Activated CD8-positive, alpha-beta T cell treated with anti-CD3 and anti-CD28 coated beads, Interleukin-2, amount 10 ng/mL, durations not matched to agents 7 days and 5 days (primary cell): Measurements from ENCODE around the gene FITM1. TPM values are rescaled to one million over a fixed set of nuclear protein-coding genes. Genes with fewer than 3 reads are reported as not detected.
A peak's percentile ranks its signal among the peaks of the same experiment; 100 is the strongest.

Experiments
- ATAC-seq: fragments of 150-1000 bp; cut with Tn5 transposase; one replicate; pipeline ENCODE4 v1.10.0; 2021; ENCODE audit warnings: moderate library complexity
- CTCF ChIA-PET: fragments of 350-600 bp; sonication (Branson Sonifier 250); formaldehyde crosslinking; loops from one replicate; lab custom pipeline; 2021; ENCODE audit warnings: antibody characterized with exemption; lab: Charles Lee
- POLR2A ChIA-PET: fragments of 350-600 bp; sonication (Branson Sonifier 250); formaldehyde crosslinking; loops from one replicate; lab custom pipeline; 2021; ENCODE audit warnings: antibody characterized with exemption; lab: Charles Lee
- DNase-seq: peaks from one replicate; pipeline ENCODE4 v3.0.0-alpha.2; 2020
- H3K27ac Mint-ChIP-seq: one replicate; pipeline ENCODE4 v1.8.0; 2021; ENCODE audit warnings: mild to moderate bottlenecking, mixed read lengths
- H3K27me3 Mint-ChIP-seq: one replicate; pipeline ENCODE4 v1.8.0; 2021; ENCODE audit warnings: low read depth, mixed read lengths
- H3K36me3 Mint-ChIP-seq: one replicate; pipeline ENCODE4 v1.8.0; 2021; ENCODE audit warnings: low read depth, mixed read lengths
- H3K4me1 Mint-ChIP-seq: one replicate; pipeline ENCODE4 v1.8.0; 2021; ENCODE audit warnings: low read depth, mixed read lengths
- H3K4me3 Mint-ChIP-seq: one replicate; pipeline ENCODE4 v1.8.0; 2021; ENCODE audit warnings: mild to moderate bottlenecking, mixed read lengths
- H3K9me3 Mint-ChIP-seq: one replicate; pipeline ENCODE4 v1.8.0; 2022; ENCODE audit warnings: mixed read lengths; ENCODE audit not compliant: insufficient read depth
- total RNA-seq, 2 experiments: library from RNA; stranded (reverse); gene quantifications; one replicate each; pipeline ENCODE4 v1.2.3, GENCODE V29; 2021

The FITM1 gene
- total RNA-seq, 2 experiments from 2014 or later, result 1.4 to 2.1 TPM

GRCh38 chr14:24139272-24139934, 8.9 kb downstream of the FITM1 start:
- no peaks in the 10 kb centered on the region for H3K9me3 Mint-ChIP-seq
- ChIA-PET CTCF (interaction anchor here (1.5 to 5.2 kb wide), 3 partner anchors 21 to 30 kb away, joined by 3 to 37 read pairs (median 4); partner anchors contain the start of gene IRF9), POLR2A (interaction anchor here (2.5 to 4.0 kb wide), 3 partner anchors 8 to 25 kb away, joined by 32 to 56 read pairs (median 48); partner anchors contain the start of genes DCAF11, IRF9, NRL and PSME2)

GRCh38 chr14:24141097-24141880, 10.8 kb downstream of the FITM1 start, which contains the start of gene EMC9:
Gene EMC9, minus strand, starts transcription at chr14:24141591. Its CDS starts 287 bp downstream, at chr14:24141304.
- DNase-seq (peak; percentile 100), ATAC-seq (peak; percentile 92)
- ChIA-PET CTCF (interaction anchor here (0.7 to 2.2 kb wide), 16 partner anchors 9 to 296 kb away, joined by 3 to 20 read pairs (median 4); partner anchors contain the start of genes CIDEB, DCAF11, IRF9 and NRL), POLR2A (interaction anchor here (0.6 to 3.5 kb wide), 14 partner anchors 9 to 289 kb away, joined by 3 to 56 read pairs (median 4); partner anchors contain the start of genes CHMP4A, DCAF11, IRF9 and KHNYN)
- H3K4me1 Mint-ChIP-seq, result peaks cover 66% of the 10 kb centered on the region
- H3K9me3 Mint-ChIP-seq, result no peaks in the 10 kb centered on the region
- H3K4me3 Mint-ChIP-seq, result peak within 1 kb of the TSS; percentile 97
- H3K27me3 Mint-ChIP-seq, result no peaks in the 10 kb centered on the region
- peak within 1 kb of the TSS; percentile 77 for H3K27ac Mint-ChIP-seq
- peaks cover 88% of the 10 kb centered on the region for H3K36me3 Mint-ChIP-seq

More at GRCh38 chr14:24139272-24139934, 8.9 kb downstream of the FITM1 start:
- peak overlapping the region; percentile 68 for H3K27ac Mint-ChIP-seq
- ATAC-seq (no peak), DNase-seq (peak; percentile 49)
- H3K4me1 Mint-ChIP-seq, result peaks cover 62% of the 10 kb centered on the region
- no peaks in the 10 kb centered on the region for H3K27me3 Mint-ChIP-seq
- H3K4me3 Mint-ChIP-seq, result peak overlapping the region; percentile 97
- H3K36me3 Mint-ChIP-seq, result peaks cover 69% of the 10 kb centered on the region

GRCh38 chr14:24143511-24143910, 13.1 kb downstream of the FITM1 start:
- Mint-ChIP-seq H3K27ac (peak overlapping the region; percentile 1), H3K4me1 (peaks cover 54% of the 10 kb centered on the region), H3K9me3 (no peaks in the 10 kb centered on the region), H3K36me3 (peaks cover 76% of the 10 kb centered on the region), H3K27me3 (no peaks in the 10 kb centered on the region), H3K4me3 (no peak overlapping the region)
- POLR2A ChIA-PET, result interaction anchor here (0.7 to 2.2 kb wide), 4 partner anchors 15 to 526 kb away, joined by 3 to 14 read pairs (median 4); partner anchors contain the start of genes DCAF11, IRF9 and NRL
- DNase-seq (no peak), ATAC-seq (no peak)
- CTCF ChIA-PET, result interaction anchor here (4.8 to 6.1 kb wide), 2 partner anchors 17 to 28 kb away, joined by 22 to 77 read pairs; partner anchors contain the start of genes DCAF11, IRF9 and NRL

GRCh38 chr14:24144451-24144850, 14.0 kb downstream of the FITM1 start:
- Mint-ChIP-seq H3K27me3 (no peaks in the 10 kb centered on the region), H3K36me3 (peaks cover 76% of the 10 kb centered on the region), H3K4me3 (peak overlapping the region; percentile 88), H3K9me3 (no peaks in the 10 kb centered on the region), H3K4me1 (peaks cover 54% of the 10 kb centered on the region), H3K27ac (peak overlapping the region; percentile 43)
- CTCF ChIA-PET, result interaction anchor here (4.8 to 6.1 kb wide), 2 partner anchors 16 to 29 kb away, joined by 22 to 77 read pairs; partner anchors contain the start of genes DCAF11, IRF9 and NRL
- POLR2A ChIA-PET, result interaction anchor here (1.0 to 10.1 kb wide), 3 partner anchors 16 to 30 kb away, joined by 5 to 229 read pairs (median 14); partner anchors contain the start of genes DCAF11, IRF9 and NRL
- DNase-seq (no peak), ATAC-seq (no peak)

GRCh38 chr14:24145219-24145618, 14.8 kb downstream of the FITM1 start:
- ATAC-seq (no peak), DNase-seq (no peak)
- H3K27ac Mint-ChIP-seq, result peak overlapping the region; percentile 95
- ChIA-PET POLR2A (interaction anchor here (1.6 to 10.1 kb wide), 6 partner anchors 8 to 71 kb away, joined by 4 to 229 read pairs (median 34); partner anchors contain the start of genes CHMP4A, DCAF11, IRF9 and MDP1), CTCF (interaction anchor here (3.4 to 6.1 kb wide), 4 partner anchors 9 to 37 kb away, joined by 22 to 77 read pairs (median 26); partner anchors contain the start of genes DCAF11, IRF9, NRL and PSME1)
- H3K36me3 Mint-ChIP-seq, result peaks cover 77% of the 10 kb centered on the region
- H3K27me3 Mint-ChIP-seq, result no peaks in the 10 kb centered on the region
- peaks cover 56% of the 10 kb centered on the region for H3K4me1 Mint-ChIP-seq
- H3K9me3 Mint-ChIP-seq, result no peaks in the 10 kb centered on the region
- peak overlapping the region; percentile 88 for H3K4me3 Mint-ChIP-seq

DNA sequence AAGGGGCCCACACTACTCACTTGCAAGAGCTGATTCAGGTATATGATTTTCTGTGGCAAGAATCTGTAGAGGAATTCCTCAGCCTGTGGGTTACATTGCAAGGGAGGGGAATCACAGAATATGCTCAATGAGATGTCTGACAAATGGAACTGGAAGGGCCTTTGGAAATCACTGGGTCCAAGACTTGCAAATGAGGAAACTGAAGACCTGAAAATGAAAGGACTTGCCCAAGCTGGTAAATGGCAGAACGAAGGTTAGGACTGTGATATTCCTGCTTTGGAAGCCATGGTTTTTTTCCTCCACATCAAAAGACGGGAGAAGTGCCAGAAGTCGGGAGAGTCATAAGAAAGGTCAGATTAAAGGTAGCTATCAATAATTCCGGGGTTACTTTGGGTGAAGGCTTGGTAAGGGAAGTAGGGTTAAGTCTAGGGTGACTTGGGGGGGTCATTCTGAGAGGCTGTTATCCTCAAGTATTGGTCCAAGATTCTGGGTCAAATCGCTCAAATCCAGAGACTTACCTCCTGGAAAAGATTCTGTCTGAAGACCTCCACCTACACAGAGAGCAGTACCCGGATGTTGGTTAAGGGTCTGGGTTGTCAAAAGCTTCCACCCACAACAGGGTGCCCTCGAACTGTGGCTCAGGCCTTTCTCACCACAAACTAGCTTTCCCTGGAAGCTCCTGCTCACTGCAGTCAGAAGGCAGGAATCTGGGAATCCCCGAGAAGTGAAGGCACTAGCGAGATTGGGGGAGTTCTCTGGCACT, 15.4 kb downstream of the FITM1 start:
- Mint-ChIP-seq H3K27me3 (no peaks in the 10 kb centered on the region), H3K36me3 (peaks cover 77% of the 10 kb centered on the region), H3K4me1 (peaks cover 63% of the 10 kb centered on the region), H3K27ac (peak overlapping the region; percentile 95), H3K9me3 (no peaks in the 10 kb centered on the region), H3K4me3 (peak overlapping the region; percentile 88)
- ATAC-seq (no peak), DNase-seq (peak; percentile 29)
- CTCF ChIA-PET, result interaction anchor here (0.8 to 6.1 kb wide), 8 partner anchors 9 to 162 kb away, joined by 3 to 77 read pairs (median 16); partner anchors contain the start of genes CIDEB, DCAF11, IRF9 and NRL
- POLR2A ChIA-PET, result interaction anchor here (0.9 to 10.1 kb wide), 11 partner anchors 9 to 97 kb away, joined by 4 to 229 read pairs (median 13); partner anchors contain the start of genes CHMP4A, DCAF11, IPO4 and IRF9

- peak; percentile 96 for DNase-seq
- ATAC-seq, result peak; percentile 72
- ChIA-PET CTCF (interaction anchor here (0.7 to 6.1 kb wide), 10 partner anchors 9 to 161 kb away, joined by 3 to 77 read pairs (median 8); partner anchors contain the start of genes CIDEB, DCAF11, IRF9 and NRL), POLR2A (interaction anchor here (0.6 to 10.1 kb wide), 16 partner anchors 9 to 536 kb away, joined by 3 to 229 read pairs (median 10); partner anchors contain the start of genes CHMP4A, DCAF11, FITM1 and IPO4)
- Mint-ChIP-seq H3K4me3 (peak within 1 kb of the TSS; percentile 88), H3K27me3 (no peaks in the 10 kb centered on the region), H3K36me3 (peaks cover 79% of the 10 kb centered on the region), H3K27ac (peak within 1 kb of the TSS; percentile 95), H3K4me1 (peaks cover 66% of the 10 kb centered on the region), H3K9me3 (no peaks in the 10 kb centered on the region)
Observed at GRCh38 chr14:24146453-24146977, 16.1 kb downstream of the FITM1 start, which contains the start of gene PSME2. Gene PSME2, minus strand, starts transcription at chr14:24146610. Its CDS starts 29 bp downstream, at chr14:24146581.

DNA sequence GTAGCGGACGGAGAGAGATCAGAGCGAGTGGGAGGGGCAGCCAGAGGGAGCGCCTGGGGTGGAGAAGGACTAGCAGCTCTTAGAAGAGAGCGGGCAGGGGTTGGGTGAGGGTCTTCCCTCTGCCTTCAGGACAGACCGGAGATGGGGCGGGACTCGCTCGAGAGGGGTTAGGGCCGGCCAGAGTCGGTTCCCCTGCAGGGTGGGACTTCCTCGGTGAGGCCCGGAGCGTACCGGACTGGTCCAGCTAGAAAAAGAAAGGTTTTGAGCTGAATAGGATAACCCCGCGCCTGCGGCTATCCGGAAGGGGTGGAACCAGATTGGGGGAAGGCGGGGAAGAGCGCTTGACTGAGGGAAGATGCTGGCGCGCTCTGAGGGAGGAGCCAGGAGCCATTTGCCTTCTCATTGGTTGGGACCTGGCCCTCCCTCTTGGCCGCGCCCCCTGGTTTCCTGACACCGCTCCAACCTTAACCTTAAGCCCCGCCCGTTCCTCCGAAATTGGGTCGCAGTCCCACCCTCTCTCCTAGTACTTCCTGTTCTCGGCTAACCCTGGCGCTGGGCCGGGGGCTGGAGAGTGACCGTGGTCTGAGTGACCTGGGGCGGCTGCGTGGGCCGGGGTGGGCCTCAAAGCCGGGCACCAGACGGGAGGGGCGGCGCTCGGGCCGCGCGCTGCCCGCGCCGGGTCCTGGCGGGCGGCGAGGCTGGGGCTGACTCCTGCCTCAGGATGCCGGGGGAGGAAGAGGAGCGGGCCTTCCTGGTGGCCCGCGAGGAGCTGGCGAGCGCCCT, 16.7 kb downstream of the FITM1 start, which contains the start of gene RNF31:
RNF31 (plus strand) TSS at position 521 of the 783 bp plus-strand sequence; CDS start at position 722, 201 bp downstream.
- POLR2A ChIA-PET, result interaction anchor here (0.6 to 10.1 kb wide), 17 partner anchors 9 to 546 kb away, joined by 3 to 229 read pairs (median 9); partner anchors contain the start of genes CHMP4A, DCAF11, FITM1 and IPO4
- peak within 1 kb of the TSS; percentile 95 for H3K27ac Mint-ChIP-seq
- ATAC-seq, result peak; percentile 87

More for the DNA sequence above, 16.7 kb downstream of the FITM1 start, which contains the start of gene RNF31:
- no peaks in the 10 kb centered on the region for H3K9me3 Mint-ChIP-seq
- CTCF ChIA-PET, result interaction anchor here (0.7 to 6.1 kb wide), 11 partner anchors 8 to 160 kb away, joined by 3 to 77 read pairs (median 5); partner anchors contain the start of genes CIDEB, DCAF11, IPO4 and IRF9
- peaks cover 81% of the 10 kb centered on the region for H3K36me3 Mint-ChIP-seq
- peak; percentile 100 for DNase-seq
- H3K4me1 Mint-ChIP-seq, result peaks cover 67% of the 10 kb centered on the region
- no peaks in the 10 kb centered on the region for H3K27me3 Mint-ChIP-seq
- peak within 1 kb of the TSS; percentile 88 for H3K4me3 Mint-ChIP-seq
